Measurements from ENCODE around the gene TMEM254.
"Not testable (repeated sequence)": the region's sequence is repeated elsewhere in the genome, so short reads cannot be mapped to it uniquely, and the experiment has no call there.

The TMEM254 gene

GRCh38 chr10:80078448-80079311 lies at the start of gene TMEM254:
TMEM254 (plus strand) TSS chr10:80078665; CDS start chr10:80078700, 35 bp downstream.
- peak; percentile 85 for DNase-seq

DNA sequence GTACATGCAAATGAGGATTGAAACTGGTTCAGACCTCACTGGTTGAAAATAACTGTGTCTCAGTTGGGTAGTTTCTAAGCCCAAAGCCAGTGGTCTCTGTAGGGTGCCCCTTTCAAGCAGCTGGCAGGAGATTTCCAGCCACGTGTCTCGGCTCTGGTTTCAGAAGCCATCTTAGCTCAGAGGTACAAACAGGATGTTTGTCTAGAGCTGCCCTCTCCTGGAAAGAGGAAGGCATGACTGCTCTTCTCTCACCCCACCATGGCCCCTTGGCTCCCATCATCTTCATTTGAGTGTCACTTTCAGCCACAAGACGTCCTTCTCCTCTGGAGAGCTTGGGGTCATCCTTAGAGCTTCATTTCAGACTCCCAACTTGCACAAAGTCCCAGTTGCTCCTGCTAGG lies 49.3 kb upstream of the TMEM254 start:
- DNase-seq = peak; percentile 3

GRCh38 chr10:80029865-80030264 lies 48.6 kb upstream of the TMEM254 start:
- DNase-seq = not testable (repeated sequence)

GRCh38 chr10:80032503-80032902 lies 46.0 kb upstream of the TMEM254 start:
- DNase-seq = no peak

DNA sequence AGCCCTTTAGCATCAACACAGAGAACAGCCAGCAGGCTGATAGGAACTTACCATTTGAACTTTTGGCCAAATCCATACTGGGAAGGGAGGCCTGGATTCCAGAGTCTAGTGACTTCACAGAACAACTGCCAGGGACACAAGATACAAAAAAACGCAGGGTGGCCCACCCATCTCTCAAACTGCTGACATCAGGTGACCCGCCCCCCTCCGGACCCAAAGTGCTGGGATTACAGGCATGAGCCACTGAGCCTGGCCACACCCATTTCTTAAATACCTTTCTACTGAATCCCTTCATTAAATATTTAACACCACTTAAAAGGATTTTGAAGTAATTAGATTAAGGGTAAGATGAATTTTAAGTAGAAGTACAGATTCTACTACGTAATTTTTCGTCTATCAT lies 43.7 kb upstream of the TMEM254 start:
- not testable (repeated sequence) for DNase-seq

DNA sequence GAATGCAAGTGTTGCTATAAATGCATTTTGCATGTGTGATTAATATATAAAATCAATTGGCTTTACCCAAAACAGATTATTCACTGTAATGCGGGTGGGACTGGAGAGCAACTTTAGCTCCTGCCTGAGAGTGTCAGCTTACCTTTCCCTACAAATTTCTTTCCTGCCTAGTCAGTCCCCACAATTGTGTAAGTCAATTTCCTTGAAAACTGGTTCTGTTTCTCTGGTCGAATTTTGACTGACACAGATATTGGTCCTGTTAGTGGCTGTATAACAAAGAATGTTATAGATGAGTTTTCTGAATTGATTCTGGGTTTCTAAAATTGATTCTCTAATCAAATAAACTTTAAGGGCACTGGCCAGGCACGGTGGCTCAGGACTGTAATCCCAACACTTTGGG lies 43.0 kb upstream of the TMEM254 start:
- not testable (repeated sequence) for DNase-seq

- not testable (repeated sequence) for DNase-seq
Measured at GRCh38 chr10:80036921-80037500, 41.5 kb upstream of the TMEM254 start.

DNA sequence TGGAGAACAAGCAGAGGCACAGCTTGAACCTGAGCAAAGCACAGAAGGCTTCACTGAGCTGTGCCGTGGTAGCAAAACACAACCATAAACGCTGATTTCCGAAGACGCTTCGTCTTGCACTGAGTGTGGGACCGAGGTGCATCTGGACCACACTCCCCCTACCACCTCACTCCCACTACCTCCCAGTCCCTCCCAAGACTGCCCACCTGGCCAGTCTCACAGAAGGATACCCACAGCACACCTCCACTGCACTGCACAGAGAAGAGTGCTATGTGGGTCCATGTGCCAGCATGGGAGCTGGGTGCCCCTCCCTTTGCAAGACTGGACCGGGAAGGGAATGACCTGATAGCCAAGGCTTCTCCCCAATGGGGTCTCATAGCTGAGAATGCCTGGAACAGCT lies 40.2 kb upstream of the TMEM254 start:
- DNase-seq = not testable (repeated sequence)

- DNase-seq = no peak
Measured at GRCh38 chr10:80041162-80041561, 37.3 kb upstream of the TMEM254 start.

GRCh38 chr10:80044935-80045334 lies 33.5 kb upstream of the TMEM254 start:
- not testable (repeated sequence) for DNase-seq

- peak; percentile 63 for DNase-seq
Measured at GRCh38 chr10:80046629-80047441, 31.6 kb upstream of the TMEM254 start.

DNA sequence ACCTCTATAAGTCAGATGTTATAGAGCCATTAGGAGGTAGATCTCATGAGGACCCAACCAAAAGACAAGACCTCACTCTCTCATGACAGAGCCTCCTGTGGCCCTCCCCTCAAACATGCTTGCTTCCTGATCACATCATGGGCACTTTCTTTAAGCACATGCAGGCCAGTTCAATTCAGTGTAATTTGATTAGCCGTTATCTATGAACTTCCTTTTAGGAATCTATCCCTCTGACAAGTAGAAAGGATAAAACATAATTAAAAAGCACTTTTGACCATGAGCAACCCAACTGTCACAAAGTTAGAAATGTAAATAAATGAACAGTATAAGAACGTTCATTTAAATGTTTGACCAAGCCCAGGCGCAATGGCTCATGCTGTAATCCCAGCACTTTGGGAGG lies 27.7 kb upstream of the TMEM254 start:
- no peak for DNase-seq

DNA sequence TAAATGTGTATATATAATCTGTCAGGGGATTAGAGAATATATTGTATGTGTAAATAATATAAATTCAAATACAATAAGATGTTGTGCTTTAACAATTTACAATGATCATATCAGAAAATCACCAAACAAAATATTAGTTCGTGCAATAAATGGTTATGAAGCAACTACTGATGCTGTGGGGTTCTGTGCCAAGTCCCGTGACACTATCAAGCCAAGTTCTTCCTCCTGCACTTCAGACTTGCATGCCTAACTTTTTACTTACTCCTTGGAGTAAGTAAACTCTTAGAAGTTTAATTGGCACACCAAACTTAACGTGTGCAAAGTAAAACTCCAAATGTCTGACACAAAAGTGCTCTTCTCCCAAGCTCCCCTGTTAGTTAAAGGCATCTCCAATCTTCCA lies 26.5 kb upstream of the TMEM254 start:
- DNase-seq = no peak

DNA sequence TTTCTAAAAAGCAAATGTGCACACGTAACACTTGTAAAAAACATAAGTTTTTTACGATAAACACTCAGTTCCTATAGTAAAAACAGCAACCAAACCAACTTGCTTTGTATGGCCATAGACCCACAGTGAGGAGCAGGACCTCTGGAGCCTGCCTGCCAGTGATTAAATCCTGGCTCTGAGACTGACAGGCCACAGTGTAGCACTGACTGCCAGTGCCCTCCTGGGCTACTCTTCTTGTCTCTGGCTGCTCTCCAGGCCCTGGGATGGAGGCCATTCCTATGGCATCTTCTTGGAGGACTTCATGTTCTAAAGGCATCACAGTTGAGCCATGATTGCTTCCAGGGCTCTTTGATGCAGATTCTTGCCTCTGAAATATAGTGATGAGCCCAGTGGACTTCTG lies 22.7 kb upstream of the TMEM254 start:
- DNase-seq = no peak

GRCh38 chr10:80057171-80057570 lies 21.3 kb upstream of the TMEM254 start:
- DNase-seq = no peak

- DNase-seq = no peak
Measured at GRCh38 chr10:80064120-80064886, 14.2 kb upstream of the TMEM254 start.

GRCh38 chr10:80066809-80067208 lies 11.7 kb upstream of the TMEM254 start:
- DNase-seq = no peak

DNA sequence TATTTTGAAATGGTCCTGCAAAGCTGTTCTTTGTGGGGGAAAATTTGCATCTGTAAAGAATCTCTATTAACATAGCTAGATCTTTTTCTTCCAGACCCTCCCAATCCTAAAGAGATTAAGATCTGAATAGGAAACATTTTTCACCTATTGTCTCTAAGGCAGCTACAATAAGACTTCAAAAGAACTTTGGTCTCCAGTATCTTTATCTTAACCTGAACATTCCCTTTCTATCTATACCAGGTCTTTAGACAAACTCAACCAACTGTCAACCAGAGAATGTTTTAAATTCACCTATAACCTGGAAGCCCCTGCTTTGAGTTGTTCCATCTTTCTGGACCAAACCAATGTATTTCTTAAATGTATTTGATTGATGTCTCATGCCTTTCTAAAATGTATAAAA lies 10.6 kb upstream of the TMEM254 start:
- DNase-seq = not testable (repeated sequence)

- no peak for DNase-seq
Measured at GRCh38 chr10:80068270-80068669, 10.2 kb upstream of the TMEM254 start.

- no peak for DNase-seq
Measured at GRCh38 chr10:80070057-80070456, 8.4 kb upstream of the TMEM254 start.

- DNase-seq = no peak
Measured at GRCh38 chr10:80072584-80072983, 5.9 kb upstream of the TMEM254 start.

DNA sequence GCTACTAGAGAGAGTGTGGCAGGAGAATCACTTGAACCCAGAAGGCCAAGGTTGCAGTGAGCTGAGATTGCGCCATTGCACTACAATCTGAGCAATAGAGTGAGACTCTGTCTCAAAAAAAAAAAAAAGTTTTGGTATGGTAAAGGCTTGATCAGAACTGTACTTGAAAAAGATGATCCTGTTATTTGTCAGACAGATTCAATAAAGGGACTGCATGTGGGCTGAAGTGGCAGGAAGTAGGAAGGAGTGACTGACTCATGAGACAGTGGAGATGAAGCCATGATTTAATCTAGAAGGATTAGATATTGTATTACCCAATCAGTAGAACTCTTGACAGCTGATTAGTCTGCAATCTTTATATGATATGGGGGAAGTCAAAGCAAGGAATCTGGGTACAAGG lies 2.7 kb upstream of the TMEM254 start:
- DNase-seq = no peak

Data from NCI-H1694 treated with DMSO at 0.1 percent for 48 hours (cell line).